ENCODE measurements around the gene RGS7.
"Not testable (repeated sequence)": the region's sequence is repeated elsewhere in the genome, so short reads cannot be mapped to it uniquely, and the experiment has no call there.

RGS7 gene

DNA sequence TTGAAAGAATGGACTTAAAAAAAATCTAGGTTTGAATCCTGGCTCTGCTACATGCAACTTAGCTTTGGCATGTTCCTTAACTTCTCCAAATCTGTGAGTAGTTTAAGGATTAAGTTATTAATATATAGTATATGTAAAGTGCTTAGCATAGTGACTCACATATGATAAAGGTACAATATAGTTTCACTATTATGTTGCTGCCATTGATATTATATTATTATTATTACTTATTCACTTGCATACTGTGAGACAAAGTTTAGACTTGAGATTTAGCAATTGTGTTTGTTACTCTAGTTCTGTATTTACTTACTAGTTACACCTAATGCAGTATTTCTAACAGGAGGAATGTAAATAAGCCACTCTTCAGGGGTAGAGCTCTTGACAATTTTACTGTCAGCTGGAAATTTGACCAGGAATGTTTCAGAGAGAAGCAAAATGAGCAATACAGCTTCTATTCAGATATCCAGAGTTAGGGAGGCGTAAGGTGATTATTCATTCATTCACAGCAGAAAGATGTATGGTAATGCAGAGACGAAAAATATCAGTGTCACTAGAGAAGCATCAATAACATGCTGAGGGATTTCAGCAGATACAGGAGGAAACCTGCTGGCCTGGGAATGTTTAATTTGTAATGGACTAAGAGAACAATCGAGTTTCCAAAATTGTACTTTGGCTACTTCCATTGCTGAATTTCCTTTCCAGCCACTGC, 25.5 kb downstream of the RGS7 start:
- no peak for DNase-seq (ENCODE audit: low spot score)

DNA sequence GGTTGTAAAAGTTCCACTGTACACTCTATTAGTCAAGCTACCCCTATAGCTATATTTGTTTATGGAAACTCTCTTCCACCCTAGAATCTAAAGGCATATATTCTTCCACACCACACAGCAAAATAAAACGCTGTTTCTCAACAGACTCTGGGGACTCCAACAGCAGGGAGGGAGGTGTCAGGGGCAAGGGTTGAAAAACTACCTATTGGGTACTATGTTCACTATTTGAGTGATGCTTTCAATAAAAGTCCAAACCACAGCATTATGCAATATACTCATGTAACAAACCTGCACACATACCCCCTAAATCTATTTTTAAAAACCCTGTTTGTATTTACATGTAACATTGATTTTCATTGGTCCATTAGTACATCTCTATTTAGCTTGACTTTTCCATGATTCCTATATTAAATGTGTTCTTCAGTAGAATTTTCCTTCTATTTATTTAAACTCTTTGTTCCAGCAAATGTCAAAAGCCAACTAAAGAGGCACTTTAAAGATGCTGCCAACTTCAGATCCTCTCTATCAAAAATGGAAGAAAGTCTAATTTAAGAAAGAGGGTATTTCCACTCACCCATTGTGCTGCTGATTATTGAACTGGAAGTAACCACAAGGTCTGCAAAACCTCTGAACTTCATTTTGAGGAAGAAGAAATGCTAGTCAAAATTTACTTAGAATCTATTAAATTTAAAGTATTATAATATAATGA, 26.2 kb downstream of the RGS7 start:
- no peak for DNase-seq (ENCODE audit: low spot score)

DNA sequence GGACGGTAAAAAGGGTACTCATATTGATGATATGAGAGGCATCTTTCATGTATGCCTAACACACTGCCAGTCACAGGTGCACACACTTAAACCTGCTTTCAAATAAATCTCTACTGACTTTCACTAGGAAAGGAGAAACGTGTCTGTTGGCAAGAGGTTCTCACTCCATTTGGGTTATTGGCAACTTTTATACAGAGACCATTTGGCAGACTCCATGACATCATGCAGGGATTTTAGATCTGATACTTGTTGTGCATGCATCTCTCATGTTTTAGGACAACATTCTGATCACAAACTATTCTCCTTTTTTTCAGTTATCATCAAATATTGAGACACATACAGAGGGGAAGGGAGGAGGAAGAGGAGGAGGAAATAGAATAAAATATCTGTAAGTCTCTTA, 31.5 kb downstream of the RGS7 start:
- DNase-seq (ENCODE audit: low spot score) = no peak

DNA sequence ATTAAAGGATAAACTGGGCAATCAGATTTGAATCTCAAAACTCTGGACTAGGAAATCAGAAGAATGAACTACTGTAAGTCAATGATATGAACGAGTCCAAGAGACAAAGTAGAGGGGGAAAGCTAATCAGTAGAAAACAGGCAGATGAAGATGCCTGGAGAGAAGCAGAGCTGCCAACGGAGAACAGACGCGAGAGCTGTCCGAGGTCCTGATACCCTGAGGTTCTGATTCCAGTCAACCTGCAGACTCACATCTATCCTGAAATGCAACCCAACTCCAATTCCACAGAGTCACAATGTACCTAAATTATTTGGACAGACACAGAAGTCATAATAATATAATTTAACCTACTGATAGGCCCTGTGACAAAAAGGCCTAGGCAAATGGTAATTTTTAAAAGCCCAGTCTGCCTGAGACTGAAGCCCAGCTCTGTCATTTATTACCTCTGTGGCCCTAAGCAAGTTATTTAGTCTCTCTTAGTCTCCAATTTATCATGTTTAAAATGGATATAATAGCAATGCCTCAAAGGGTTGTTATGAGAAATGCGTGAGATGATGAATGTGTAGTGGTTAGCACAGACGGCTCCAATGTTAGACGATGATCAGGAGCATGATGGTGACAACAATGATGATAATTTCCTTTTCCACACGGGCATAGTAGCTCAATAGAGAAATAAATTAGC, 33.4 kb downstream of the RGS7 start:
- no peak for DNase-seq (ENCODE audit: low spot score)

DNA sequence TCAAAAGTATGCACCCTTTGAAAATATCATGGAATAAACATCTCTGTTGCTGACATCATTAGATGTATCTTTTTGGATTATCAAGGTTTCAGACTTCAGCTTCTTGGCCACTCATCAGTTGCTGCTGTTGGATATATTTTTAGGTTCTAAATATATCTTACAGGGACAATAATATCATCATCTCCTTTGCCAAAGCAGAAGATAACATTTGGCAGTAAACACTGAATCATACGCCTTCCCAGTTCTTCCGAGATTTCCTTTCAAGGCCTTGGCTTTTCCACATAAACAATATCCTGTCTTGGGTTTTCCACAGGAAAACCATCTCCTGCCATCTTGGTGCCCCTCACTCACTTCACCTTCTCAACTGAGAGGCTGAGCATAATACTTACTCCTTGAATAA, 39.3 kb downstream of the RGS7 start:
- no peak for DNase-seq (ENCODE audit: low spot score)

DNA sequence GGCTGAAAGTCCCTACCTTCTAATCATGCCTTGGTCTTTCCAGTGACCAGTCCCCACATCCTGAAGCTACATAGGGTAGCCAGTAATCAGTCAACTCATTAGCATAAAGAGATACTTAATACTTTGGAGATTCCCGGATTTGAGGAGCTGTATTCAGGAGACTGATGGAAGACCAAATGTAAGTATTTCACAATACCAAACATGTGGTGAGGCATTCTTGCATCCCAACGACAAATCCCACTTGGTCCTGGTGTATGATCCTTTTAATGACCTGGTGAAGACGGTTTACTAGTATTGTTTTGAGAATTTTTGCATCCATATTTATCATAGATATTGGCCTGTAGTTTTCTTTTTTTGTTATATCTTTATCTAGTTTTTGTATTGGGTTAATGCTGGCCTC, 40.6 kb downstream of the RGS7 start:
- DNase-seq (ENCODE audit: low spot score) = no peak

DNA sequence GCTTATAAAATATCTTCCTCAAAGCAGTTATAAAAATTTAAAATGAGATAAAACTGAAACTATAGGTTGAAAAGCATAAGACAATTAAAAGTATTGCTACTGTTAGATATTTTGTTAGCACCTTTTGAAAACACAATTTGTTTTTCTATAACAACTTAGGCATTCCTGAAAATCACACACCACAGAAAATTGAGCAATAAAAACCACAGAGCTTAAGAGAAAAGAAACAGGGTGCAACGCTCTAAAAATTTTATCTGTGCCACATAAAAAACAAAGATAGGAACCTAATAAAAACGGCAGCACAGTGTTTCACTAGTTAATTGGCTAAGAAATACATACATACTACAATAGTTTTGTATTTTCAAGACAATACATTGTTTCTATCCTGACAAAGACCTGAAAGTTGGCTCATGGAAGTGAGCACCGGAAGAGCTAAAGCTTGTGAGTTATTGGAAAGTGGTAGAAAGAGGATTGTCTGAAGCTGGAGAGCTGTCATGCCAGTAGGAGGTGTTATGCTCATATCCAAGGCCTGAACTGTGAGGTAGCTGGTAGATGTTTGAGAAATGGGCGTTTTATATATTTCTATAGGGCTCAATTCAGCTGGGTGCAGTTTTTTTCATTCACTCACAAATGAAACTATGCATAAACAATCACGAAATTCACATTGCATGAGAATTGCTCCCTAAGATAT, 45.8 kb downstream of the RGS7 start:
- no peak for DNase-seq (ENCODE audit: low spot score)

DNA sequence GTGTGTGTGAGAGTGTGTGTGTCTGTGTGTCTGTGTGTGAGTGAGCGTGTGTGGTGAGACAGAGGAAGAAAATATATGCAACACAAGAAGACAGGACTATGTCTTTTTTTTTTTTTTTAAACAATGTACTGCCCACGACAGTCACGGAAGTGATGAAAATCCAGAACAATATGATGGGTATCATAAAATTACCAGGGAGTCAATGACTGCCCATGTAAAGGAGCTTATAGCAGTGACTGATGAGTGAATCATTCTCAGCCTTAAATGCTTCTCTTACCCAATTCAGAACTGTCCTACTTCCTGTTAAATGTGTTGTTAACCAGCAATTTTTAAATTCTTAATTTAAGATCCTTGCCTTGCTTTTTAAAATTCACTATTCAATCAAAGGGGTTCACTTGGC, 46.6 kb downstream of the RGS7 start:
- no peak for DNase-seq (ENCODE audit: low spot score)

DNA sequence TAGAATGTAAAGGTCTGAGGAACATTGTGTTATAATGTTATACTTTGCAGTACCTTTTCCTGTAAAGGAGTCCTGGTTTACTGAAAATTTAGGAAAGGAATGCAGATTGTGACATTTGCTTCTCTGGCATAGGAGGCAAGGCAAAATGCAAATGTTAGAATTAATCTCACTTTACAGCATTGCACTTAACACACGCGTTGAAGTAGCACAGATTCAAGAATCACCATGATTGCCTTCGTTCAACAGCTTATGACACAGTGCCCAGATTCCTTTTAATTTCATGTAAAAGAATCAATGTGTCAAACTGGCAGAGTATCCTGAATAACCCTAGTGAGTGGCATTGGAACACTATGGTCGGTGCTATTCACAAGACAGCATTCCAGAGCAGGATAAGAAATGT, 47.4 kb downstream of the RGS7 start:
- DNase-seq (ENCODE audit: low spot score) = no peak

DNA sequence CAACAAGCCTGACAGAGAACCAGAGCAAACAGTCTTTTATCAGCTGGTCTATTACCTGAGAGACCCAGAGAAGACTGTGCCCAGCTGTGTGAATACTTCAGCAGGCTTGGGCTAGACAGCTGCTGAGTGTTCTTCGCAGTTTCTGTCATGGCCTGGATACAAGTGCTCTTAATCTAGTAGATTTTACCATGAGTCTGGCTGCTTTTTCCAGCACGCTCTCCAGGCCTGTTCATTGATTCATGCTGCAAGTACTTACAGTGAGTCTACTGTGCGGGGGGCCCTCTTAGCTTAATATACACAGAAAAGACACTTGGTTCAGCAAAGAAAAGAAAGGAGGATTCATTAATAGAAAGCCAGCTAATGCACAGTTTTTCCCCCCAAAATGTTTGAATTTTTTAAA, 48.5 kb downstream of the RGS7 start:
- DNase-seq (ENCODE audit: low spot score) = no peak

DNA sequence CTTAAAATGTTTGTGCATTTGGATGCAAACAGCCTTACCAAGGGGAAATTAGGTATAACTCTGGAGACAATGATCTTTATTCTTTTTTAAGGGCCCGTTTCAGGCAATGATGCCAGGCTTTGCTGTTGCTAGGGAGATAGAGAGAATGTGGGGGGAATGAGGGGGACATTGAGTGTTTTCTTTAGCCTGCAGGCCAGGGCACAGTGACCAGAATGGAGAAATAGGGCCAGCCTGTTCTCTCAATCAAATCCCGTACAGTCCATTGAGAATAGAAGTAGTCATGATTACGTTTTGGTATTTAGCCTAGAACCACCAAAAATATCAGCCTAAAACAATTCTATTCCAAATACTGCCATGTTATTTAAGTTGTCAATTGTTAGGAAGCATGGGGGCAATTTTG, 49.0 kb downstream of the RGS7 start:
- no peak for DNase-seq (ENCODE audit: low spot score)

DNA sequence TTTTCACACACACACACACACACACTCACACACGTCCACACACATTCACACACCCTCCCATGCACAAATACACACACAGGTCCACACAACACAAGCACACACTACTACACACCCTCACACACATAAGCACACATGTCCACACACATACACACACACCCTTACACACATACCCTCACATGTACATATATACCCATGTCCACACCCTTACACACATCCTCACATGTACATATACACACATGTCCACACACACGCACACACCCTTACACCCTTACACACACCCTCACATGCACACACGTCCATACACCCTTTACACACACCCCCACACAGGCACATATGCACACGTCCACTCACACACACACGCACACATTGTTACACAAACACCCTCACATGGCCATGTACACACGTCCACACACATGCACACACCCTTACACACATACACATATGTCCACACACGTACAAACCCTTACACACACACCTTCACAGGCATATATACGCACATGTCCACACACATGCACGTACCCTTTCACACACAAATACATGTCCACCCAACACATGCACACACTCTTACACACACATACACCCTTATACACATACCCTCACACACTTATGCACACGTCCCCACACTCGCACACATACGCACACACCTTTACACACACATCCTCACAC, 50.7 kb downstream of the RGS7 start:
- DNase-seq (ENCODE audit: low spot score) = no peak

DNA sequence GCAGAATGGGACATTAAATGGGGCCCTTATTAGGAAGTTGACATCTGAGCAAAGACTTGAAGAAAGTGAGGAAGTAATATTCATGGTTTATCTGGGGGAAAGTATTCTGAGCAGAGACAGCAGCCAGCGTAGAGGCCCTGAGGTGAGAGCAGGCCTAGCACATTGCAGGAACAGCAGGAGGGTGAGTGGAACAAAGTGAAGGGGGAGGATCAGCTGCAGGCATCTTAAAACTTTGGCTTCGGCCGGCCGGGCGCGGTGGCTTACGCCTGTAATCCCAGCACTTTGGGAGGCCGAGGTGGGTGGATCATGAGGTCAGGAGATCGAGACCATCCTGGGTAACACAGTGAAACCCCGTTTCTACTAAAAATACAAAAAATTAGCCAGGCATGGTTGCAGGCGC, 55.0 kb downstream of the RGS7 start:
- not testable (repeated sequence) for DNase-seq (ENCODE audit: low spot score)

DNA sequence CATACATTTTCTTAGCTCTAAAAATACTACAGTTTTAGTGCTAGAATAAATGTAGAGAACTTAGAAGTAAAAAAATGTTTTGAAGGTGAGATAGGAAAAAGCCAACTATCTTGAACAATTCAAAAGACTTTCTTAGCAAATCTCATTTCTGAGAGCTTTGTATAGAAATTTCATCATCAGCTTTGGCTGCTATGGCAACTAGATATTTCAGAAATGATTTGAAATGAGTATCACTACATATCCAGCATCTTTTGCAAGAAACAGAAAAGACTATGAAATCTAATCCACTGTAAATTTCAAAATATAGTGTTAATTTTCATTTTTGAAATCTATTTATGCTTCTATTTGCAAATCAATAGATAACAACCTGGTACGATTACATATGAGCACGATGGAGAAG, 57.7 kb downstream of the RGS7 start:
- DNase-seq (ENCODE audit: low spot score) = no peak

DNA sequence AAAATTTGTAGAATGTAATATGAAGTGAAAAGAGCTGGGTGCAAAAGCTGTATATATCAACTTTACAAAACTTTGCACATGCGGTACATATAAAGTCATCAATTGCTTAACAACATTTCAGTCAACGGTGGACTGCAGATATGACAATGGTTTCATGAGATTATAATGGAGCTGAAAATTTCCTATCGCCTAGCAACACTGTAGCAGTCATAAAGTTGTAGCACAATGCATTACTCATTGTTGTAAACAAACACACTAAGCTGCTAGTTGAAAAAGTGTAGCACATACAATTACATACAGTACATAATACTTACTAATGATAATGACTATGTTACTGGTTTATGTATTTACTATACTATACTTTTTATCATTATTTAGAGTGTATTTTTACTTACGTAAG, 64.0 kb downstream of the RGS7 start:
- DNase-seq (ENCODE audit: low spot score) = no peak

DNA sequence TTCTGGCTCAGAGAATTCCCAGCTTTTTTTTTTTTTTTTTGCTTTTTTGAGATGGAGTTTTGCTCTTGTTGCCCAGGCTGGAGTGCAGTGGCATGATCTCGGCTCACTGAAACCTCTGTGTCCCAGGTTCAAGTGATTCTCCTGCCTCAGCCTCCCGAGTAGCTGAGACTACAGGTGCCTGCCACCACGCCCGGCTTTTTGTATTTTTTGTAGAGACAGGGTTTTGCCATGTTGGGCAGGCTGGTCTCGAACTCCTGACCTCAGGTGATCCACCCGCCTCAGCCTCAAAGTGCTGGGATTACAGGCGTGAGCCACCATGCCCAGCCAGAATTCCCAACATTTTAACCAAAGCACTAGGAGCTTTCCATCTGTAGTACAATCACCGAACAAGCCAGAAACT, 65.5 kb downstream of the RGS7 start:
- not testable (repeated sequence) for DNase-seq (ENCODE audit: low spot score)

DNA sequence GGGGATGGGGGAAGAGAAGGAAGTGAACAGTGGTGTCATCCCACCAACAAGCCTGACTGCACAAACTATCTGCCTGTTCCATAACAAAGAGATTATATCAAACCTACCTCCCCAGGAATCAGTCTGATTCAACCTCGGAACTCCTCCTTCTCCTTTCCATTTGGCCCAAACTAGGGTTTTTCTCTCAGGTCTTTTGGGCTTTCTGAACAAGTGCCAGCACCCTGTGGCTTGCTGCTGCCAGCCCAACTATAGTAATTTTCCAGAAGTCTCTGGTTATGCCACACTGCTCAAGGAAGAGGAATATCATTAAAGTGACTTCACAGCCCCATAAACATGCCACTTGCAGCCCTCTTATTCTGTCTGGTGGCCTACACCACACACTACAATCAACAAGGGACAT, 70.5 kb downstream of the RGS7 start:
- no peak for DNase-seq (ENCODE audit: low spot score)

DNA sequence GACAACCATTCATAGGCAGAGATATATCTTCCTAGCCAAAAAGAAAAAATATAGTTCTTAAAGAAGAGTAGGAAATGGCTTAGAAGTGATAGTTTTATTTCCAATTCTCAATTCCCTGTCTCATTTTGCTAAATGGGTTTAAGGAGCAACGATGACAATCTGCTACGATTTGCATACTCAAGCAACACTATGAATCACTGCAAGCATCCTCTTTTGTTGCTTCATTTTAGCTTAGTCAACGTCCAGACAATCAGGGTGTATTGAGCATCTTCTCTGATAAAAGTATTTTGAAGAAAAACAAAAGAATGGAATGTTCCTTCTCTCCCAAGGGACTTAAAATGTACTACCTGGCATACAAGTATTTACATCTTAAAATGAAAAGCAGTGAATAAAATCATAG, 80.6 kb downstream of the RGS7 start:
- DNase-seq (ENCODE audit: low spot score) = no peak

DNA sequence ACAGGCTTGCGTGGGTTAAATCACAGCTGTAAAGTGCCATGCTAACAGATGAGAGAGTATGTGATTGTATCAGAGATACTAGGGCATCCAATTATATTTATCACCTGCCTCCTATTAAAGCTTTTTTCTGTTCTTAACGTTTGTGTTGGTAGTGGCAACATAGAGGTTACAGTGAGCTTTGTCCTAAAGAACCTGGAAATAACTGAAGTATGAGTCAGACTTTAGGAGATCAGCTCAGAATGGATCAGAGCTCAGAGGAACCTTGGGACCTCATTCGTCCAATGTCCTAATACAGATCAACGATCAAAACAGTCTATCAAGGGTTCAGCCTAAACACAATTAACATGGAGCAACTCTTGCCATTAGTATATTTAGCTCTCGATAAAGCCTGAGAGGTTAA, 81.0 kb downstream of the RGS7 start:
- no peak for DNase-seq (ENCODE audit: low spot score)

DNA sequence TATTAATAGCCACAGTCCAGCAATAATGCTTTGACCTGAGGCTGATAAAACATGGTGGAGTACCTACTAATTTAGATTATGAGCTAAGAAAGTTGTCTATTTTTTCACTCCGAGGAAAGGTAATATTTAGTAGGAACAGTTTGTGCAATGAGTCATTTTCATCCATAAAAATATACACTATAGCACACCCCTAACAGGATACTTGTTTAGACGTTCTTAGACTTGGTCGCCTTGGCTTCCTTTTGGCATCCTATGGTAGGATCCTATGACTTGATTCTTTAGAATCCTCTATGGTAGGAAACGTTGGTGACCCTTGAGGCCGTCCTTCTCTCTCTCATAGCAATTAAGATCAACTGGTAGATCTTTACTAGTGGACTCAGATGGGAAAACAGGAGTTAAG, 81.8 kb downstream of the RGS7 start:
- no peak for DNase-seq (ENCODE audit: low spot score)

DNA sequence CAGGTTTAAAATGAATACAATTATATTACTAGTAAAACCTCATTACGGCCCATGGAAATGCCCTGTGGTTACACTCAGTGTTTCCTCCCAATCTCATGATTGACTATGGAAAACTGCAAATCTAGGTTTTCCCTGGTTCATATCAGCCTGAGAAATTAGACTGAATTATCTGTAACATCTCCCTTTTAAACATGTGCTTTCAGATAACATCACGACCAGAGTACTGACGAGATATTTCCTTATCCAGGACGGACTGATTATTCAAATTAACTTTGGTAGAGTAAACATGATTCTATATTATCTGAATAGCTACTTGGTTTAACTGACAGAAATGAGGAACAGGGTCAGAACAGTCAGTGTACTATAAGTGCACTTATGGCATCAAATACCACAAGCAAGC, 82.3 kb downstream of the RGS7 start:
- no peak for DNase-seq (ENCODE audit: low spot score)

DNA sequence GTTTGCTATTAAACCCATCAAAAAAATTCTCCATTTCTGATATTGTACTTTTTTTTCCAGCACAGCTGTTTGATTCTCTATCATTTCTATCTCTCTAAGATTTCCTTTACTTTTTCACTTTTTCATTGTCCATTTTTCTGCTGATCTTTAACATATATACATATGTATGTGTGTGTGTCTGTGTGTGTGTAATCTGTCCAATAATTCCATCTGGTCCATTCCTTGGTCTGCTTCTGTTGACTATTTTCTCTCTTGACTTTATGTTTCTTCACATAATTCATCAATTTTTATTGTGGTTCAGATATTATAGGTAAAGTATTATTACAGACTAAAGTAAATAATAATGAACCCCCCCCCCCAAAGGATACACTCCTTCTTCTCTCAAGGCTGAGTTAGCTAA, 84.2 kb downstream of the RGS7 start:
- no peak for DNase-seq (ENCODE audit: low spot score)

All from hematopoietic multipotent progenitor cell treated with erythropoietin and hydrocortisone succinate and interleukin-3 and kit ligand, for 15 days (in vitro differentiated cells).